Measurements from ENCODE around the gene SETBP1.

Gene SETBP1

DNA sequence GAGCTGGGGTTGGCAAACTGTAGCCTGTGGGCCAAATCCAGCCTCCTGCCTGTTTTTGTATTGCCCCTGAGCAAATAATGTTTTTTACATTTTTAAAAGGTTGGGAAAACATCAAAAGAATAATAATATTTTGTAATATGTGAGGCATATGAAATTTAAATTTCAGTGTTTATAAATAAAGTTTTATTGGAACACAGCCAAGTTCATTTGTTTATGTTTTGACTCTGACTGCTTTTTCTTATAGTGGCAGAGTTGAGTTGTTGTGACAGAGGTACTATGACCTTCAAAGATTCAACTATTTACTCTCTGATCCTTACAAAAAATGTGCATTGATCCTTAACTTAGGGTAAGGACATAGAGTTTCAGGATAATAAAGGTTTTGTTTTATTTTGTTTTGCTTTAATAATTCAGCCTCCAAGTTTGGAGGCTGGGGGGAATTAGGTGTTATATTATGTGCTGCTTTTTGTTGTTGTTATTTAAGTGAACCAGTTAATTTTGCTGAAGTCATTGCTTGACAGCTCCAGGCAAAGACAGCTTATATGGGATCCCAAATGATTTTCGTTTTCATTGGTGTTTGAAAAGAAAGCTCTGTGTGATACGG lies 24.5 kb downstream of the SETBP1 start (continued):
- TF ChIP-seq ELK4 (IDR thresholded peaks at IDR 0.05; ENCODE audit: borderline replicate concordance, low read depth, low read length): no peak
- TF ChIP-seq ZNF184 (tag by site-specific recombination; IDR thresholded peaks at IDR 0.05): no peak
- TF ChIP-seq, protein P1, sequence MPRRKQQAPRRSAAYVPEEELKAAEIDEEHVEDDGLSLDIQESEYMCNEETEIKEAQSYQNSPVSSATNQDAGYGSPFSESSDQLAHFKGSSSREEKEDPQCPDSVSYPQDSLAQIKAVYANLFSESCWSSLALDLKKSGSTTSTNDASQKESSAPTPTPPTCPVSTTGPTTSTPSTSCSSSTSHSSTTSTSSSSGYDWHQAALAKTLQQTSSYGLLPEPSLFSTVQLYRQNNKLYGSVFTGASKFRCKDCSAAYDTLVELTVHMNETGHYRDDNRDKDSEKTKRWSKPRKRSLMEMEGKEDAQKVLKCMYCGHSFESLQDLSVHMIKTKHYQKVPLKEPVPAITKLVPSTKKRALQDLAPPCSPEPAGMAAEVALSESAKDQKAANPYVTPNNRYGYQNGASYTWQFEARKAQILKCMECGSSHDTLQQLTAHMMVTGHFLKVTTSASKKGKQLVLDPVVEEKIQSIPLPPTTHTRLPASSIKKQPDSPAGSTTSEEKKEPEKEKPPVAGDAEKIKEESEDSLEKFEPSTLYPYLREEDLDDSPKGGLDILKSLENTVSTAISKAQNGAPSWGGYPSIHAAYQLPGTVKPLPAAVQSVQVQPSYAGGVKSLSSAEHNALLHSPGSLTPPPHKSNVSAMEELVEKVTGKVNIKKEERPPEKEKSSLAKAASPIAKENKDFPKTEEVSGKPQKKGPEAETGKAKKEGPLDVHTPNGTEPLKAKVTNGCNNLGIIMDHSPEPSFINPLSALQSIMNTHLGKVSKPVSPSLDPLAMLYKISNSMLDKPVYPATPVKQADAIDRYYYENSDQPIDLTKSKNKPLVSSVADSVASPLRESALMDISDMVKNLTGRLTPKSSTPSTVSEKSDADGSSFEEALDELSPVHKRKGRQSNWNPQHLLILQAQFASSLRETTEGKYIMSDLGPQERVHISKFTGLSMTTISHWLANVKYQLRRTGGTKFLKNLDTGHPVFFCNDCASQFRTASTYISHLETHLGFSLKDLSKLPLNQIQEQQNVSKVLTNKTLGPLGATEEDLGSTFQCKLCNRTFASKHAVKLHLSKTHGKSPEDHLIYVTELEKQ (tag by site-specific recombination; IDR thresholded peaks at IDR 0.05; ENCODE audit: borderline replicate concordance): no peak
- no peak for TF ChIP-seq ZNF776 (tag by site-specific recombination; IDR thresholded peaks at IDR 0.05; ENCODE audit: borderline replicate concordance)
- TF ChIP-seq ZNF768 (tag by site-specific recombination; IDR thresholded peaks at IDR 0.05): no peak

- H3K4me1 ChIP-seq (ENCODE audit: control insufficient read depth, insufficient read depth, low read length): peaks cover 7% of the 10 kb centered on the region
- H3K9me3 ChIP-seq (ENCODE audit: control insufficient read depth, insufficient read depth, low read depth, low read length): no peaks in the 10 kb centered on the region
- H3K27ac ChIP-seq (ENCODE audit: extremely low read depth, low read depth, low read length): no peak overlapping the region
- H3K36me3 ChIP-seq (ENCODE audit: control insufficient read depth in 2 of 2, insufficient read depth in 1 of 2, low read length in 2 of 2): peaks cover 0 to 5% of the 10 kb centered on the region in 2 experiments; a peak in 2 of 3 replicates
- POLR2A ChIA-PET: no interaction called here
- CTCF ChIA-PET: interaction anchor here (0.6 to 0.7 kb wide), 3 partner anchors 15 to 875 kb away, joined by 3 to 4 read pairs (median 3); no protein-coding TSS in a partner anchor
- H3K4me3 ChIP-seq (ENCODE audit: low read depth, low read length): no peak overlapping the region
- no peak for TF ChIP-seq ZNF580 (tag by site-specific recombination; IDR thresholded peaks at IDR 0.05)
Measured at GRCh38 chr18:44708451-44709083, 27.9 kb downstream of the SETBP1 start.

GRCh38 chr18:44709307-44710126 lies 28.8 kb downstream of the SETBP1 start:
- peaks cover 0 to 6% of the 10 kb centered on the region in 2 experiments; a peak in 2 of 3 replicates for H3K36me3 ChIP-seq (ENCODE audit: control insufficient read depth in 2 of 2, insufficient read depth in 1 of 2, low read length in 2 of 2)
- ChIA-PET CTCF (interaction anchor here (0.6 kb wide), 3 partner anchors 14 to 874 kb away, joined by 3 to 4 read pairs (median 3); no protein-coding TSS in a partner anchor), POLR2A (no interaction called here)
- H3K4me3 ChIP-seq (ENCODE audit: low read depth, low read length): no peak overlapping the region
- H3K4me1 ChIP-seq (ENCODE audit: control insufficient read depth, insufficient read depth, low read length): peaks cover 7% of the 10 kb centered on the region
- no peak overlapping the region for H3K27ac ChIP-seq (ENCODE audit: extremely low read depth, low read depth, low read length)
- H3K9me3 ChIP-seq (ENCODE audit: control insufficient read depth, insufficient read depth, low read depth, low read length): no peaks in the 10 kb centered on the region
- TF ChIP-seq SETDB1 (IDR thresholded peaks at IDR 0.05; ENCODE audit: insufficient read length, low read length) (no peak), ZNF133 (tag by site-specific recombination; IDR thresholded peaks at IDR 0.05) (no peak), ZNF274 (IDR thresholded peaks at IDR 0.05; ENCODE audit: low read length) (no peak), ZNF274 (tag by site-specific recombination; IDR thresholded peaks at IDR 0.05; ENCODE audit: borderline replicate concordance) (no peak), ZSCAN23 (tag by site-specific recombination; IDR thresholded peaks at IDR 0.05) (no peak), ZBTB21 (tag by site-specific recombination; IDR thresholded peaks at IDR 0.05) (no peak), MZF1 (tag by site-specific recombination; IDR thresholded peaks at IDR 0.05; ENCODE audit: borderline replicate concordance) (no peak), OSR2 (tag by site-specific recombination; IDR thresholded peaks at IDR 0.05) (no peak), ZBTB48 (tag by site-specific recombination; IDR thresholded peaks at IDR 0.05) (no peak), PATZ1 (tag by site-specific recombination; IDR thresholded peaks at IDR 0.05) (no peak)
- TF ChIP-seq, protein P2, sequence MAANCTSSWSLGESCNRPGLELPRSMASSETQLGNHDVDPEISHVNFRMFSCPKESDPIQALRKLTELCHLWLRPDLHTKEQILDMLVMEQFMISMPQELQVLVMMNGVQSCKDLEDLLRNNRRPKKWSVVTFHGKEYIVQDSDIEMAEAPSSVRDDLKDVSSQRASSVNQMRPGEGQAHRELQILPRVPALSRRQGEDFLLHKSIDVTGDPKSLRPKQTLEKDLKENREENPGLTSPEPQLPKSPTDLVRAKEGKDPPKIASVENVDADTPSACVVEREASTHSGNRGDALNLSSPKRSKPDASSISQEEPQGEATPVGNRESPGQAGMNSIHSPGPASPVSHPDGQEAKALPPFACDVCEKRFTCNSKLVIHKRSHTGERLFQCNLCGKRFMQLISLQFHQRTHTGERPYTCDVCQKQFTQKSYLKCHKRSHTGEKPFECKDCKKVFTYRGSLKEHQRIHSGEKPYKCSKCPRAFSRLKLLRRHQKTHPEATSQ (tag by site-specific recombination; IDR thresholded peaks at IDR 0.05): no peak
